SU-DHL-6 (cell line): Measurements from ENCODE around the gene PPP1R13L.

Experiments
- EZH2phosphoT487 ChIP-seq: fragments of 200-600 bp; sonication (generic), shearing (Covaris generic); conservative IDR thresholded peaks from 2 replicates; pipeline ENCODE4 v1.6.1; 2018; ENCODE audit warnings: mild to moderate bottlenecking, antibody characterized with exemption, low read length, moderate library complexity, mixed read lengths
- TF ChIP-seq, protein P1 (sequence below): fragments of 200-600 bp; sonication (generic); IDR thresholded peaks from one replicate; pipeline ENCODE4 v1.5.1; 2017; ENCODE audit warnings: antibody characterized with exemption, mild to moderate bottlenecking, low read length, moderate library complexity; ENCODE audit not compliant: insufficient read depth, poor library complexity, severe bottlenecking

DNA sequence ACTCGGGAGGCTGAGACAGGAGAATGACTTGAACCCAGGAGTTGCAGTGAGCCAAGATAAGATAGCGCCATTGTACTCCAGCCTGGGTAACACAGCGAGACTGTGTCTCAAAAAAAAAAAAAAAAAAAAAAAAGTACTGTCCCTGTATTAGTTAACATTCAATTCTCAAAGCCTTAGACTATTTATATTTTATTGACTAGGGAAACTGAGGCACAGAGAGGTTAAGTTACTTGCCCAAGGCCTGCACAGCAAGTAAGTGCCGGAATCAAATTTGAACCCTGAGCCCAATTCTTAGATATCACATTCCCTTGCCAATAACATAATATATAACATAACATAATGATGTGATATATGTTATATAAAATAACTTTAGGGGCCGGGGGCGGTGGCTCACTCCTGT, 65.2 kb downstream of the PPP1R13L start:
- TF ChIP-seq, protein P1, sequence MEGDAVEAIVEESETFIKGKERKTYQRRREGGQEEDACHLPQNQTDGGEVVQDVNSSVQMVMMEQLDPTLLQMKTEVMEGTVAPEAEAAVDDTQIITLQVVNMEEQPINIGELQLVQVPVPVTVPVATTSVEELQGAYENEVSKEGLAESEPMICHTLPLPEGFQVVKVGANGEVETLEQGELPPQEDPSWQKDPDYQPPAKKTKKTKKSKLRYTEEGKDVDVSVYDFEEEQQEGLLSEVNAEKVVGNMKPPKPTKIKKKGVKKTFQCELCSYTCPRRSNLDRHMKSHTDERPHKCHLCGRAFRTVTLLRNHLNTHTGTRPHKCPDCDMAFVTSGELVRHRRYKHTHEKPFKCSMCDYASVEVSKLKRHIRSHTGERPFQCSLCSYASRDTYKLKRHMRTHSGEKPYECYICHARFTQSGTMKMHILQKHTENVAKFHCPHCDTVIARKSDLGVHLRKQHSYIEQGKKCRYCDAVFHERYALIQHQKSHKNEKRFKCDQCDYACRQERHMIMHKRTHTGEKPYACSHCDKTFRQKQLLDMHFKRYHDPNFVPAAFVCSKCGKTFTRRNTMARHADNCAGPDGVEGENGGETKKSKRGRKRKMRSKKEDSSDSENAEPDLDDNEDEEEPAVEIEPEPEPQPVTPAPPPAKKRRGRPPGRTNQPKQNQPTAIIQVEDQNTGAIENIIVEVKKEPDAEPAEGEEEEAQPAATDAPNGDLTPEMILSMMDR: no peak
- TF ChIP-seq EZH2phosphoT487: no peak
